ENCODE measurements around the gene ZNF544. TPM values are rescaled to one million over a fixed set of nuclear protein-coding genes. Genes with fewer than 3 reads are reported as not detected.

ZNF544 gene
- total RNA-seq, 1 experiment from 2014 or later = 63.8 TPM

GRCh38 chr19:58279042-58279924 lies 50.6 kb downstream of the ZNF544 start (continued):
- peak; percentile 41; the same call in 1 of the 2 replicates for TF ChIP-seq E2F5 (CRISPR knock-in tag; IDR thresholded peaks at IDR 0.05)

GRCh38 chr19:58279925-58280316 lies 51.2 kb downstream of the ZNF544 start:
- peaks cover 13% of the 10 kb centered on the region for H3K36me3 Mint-ChIP-seq
- H3K9me3 Mint-ChIP-seq = no peaks in the 10 kb centered on the region
- CTCF ChIA-PET = interaction anchor here (2.7 kb wide), 1 partner anchor 52 kb away, joined by 10 read pairs; the partner anchor contains the start of gene ZNF544

DNA sequence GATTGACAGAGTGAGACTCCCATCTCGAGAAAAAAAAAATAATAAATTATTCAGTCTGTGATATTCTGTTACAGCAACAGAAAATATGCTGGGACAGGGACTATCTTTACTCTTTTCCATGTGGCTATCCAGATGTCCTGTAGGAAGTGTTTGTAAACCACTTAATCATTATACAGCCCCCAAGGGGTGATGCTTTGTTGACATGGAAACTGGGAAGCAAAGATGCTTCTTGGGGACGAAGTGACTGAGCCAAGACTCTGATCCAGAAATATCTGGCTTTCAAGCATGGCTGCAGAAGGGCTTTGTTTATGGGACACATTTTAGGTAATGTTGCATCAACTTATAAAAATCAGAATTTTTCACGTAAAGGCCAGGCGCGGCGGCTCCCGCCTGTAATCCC lies 55.5 kb downstream of the ZNF544 start:
- ATAC-seq (no peak), DNase-seq (ENCODE audit: low spot score) (no peak)
- no peaks in the 10 kb centered on the region for H3K27me3 Mint-ChIP-seq (ENCODE audit: low read depth)
- H3K36me3 Mint-ChIP-seq = peaks cover 50% of the 10 kb centered on the region
- ChIA-PET CTCF (no interaction called here), POLR2A (no interaction called here)
- H3K9me3 Mint-ChIP-seq = no peaks in the 10 kb centered on the region
- no peak overlapping the region for H3K27ac Mint-ChIP-seq
- H3K4me1 Mint-ChIP-seq = peaks cover 20% of the 10 kb centered on the region
- no peak overlapping the region for H3K4me3 Mint-ChIP-seq
- TF ChIP-seq RELA (CRISPR knock-in tag; IDR thresholded peaks at IDR 0.05; ENCODE audit: borderline replicate concordance) (no peak), SP1 (CRISPR knock-in tag; conservative IDR thresholded peaks at IDR 0.05) (no peak), TCF7 (CRISPR knock-in tag; IDR thresholded peaks at IDR 0.05; ENCODE audit: low read depth) (no peak), GABPB1 (CRISPR knock-in tag; IDR thresholded peaks at IDR 0.05) (no peak), ZNF263 (CRISPR knock-in tag; IDR thresholded peaks at IDR 0.05; ENCODE audit: low read depth) (no peak), ZNF138 (CRISPR knock-in tag; conservative IDR thresholded peaks at IDR 0.05) (no peak), FOXP4 (CRISPR knock-in tag; IDR thresholded peaks at IDR 0.05) (no peak), MXD4 (CRISPR knock-in tag; IDR thresholded peaks at IDR 0.05; ENCODE audit: borderline replicate concordance) (no peak), HMGXB4 (CRISPR knock-in tag; IDR thresholded peaks at IDR 0.05) (no peak)
- TF ChIP-seq, protein P1, sequence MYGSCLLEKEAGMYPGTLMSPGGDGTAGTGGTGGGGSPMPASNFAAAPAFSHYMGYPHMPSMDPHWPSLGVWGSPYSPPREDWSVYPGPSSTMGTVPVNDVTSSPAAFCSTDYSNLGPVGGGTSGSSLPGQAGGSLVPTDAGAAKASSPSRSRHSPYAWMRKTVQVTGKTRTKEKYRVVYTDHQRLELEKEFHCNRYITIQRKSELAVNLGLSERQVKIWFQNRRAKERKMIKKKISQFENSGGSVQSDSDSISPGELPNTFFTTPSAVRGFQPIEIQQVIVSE (CRISPR knock-in tag; IDR thresholded peaks at IDR 0.05; ENCODE audit: borderline replicate concordance) = no peak
- TF ChIP-seq, protein P2, sequence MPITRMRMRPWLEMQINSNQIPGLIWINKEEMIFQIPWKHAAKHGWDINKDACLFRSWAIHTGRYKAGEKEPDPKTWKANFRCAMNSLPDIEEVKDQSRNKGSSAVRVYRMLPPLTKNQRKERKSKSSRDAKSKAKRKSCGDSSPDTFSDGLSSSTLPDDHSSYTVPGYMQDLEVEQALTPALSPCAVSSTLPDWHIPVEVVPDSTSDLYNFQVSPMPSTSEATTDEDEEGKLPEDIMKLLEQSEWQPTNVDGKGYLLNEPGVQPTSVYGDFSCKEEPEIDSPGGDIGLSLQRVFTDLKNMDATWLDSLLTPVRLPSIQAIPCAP (CRISPR knock-in tag; IDR thresholded peaks at IDR 0.05) = no peak

More at GRCh38 chr19:58279925-58280316, 51.2 kb downstream of the ZNF544 start:
- Mint-ChIP-seq H3K27me3 (ENCODE audit: low read depth) (no peaks in the 10 kb centered on the region), H3K27ac (peak overlapping the region; percentile 38; the same call in 1 of the 2 replicates), H3K4me1 (peaks cover 20% of the 10 kb centered on the region), H3K4me3 (peak overlapping the region; percentile 95)
- ATAC-seq (no peak), DNase-seq (ENCODE audit: low spot score) (no peak)
- TF ChIP-seq ARID4B (CRISPR knock-in tag; IDR thresholded peaks at IDR 0.05; ENCODE audit: borderline replicate concordance) (no peak), RELA (CRISPR knock-in tag; IDR thresholded peaks at IDR 0.05; ENCODE audit: borderline replicate concordance) (no peak), ZNF671 (CRISPR knock-in tag; IDR thresholded peaks at IDR 0.05) (no peak)
- POLR2A ChIA-PET = interaction anchor here (1.0 kb wide), 1 partner anchor 47 kb away, joined by 3 read pairs; the partner anchor contains the start of gene ZSCAN22

Measured in WTC11 (cell line).